Stimulated activated CD4-positive, alpha-beta T cell treated with anti-CD3 and anti-CD28 coated beads, Interleukin-1b, Interleukin-23, amount 100 ng/mL, for 48 hours (primary cell): ENCODE data around the gene NLRP9.

Experiments
- DNase-seq: peaks from one replicate; pipeline ENCODE4 v3.0.0-alpha.2; 2020

The NLRP9 gene

DNA sequence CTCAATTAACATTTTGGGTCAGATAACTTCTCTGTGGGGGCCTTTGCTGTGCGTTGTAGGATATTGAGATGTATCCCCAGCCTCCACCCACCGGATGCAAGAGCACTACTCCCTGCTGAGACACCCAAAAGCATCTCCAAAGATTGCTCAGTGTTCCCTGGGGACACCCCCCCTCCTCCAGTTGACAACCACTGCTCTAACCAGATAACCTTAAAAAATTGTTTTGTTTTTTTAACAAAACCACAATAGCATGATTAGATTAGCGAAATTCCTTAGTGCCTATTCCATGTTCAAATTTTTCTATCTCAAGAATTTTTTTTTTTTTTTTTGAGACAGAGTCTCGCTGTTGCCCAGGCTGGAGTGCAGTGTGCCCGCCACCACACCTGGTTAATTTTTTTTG lies 65.8 kb downstream of the NLRP9 start:
- no peak for DNase-seq

DNA sequence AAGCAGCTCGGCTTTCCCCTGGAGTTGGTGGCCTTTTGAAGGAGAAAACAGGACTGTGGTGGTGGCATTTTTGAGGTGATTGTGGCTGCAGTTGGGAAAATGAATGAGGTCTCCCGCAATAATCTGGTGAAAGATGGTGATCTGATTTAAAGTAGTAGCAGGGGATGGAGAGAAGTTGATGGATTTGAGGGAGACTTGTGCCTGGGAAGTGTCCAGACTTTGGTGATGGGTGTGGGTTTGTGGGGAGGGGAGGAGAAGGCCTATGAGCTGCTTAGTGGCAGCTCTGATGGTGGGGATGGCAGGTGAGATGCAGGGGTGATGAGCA lies 67.2 kb downstream of the NLRP9 start:
- DNase-seq = no peak

DNA sequence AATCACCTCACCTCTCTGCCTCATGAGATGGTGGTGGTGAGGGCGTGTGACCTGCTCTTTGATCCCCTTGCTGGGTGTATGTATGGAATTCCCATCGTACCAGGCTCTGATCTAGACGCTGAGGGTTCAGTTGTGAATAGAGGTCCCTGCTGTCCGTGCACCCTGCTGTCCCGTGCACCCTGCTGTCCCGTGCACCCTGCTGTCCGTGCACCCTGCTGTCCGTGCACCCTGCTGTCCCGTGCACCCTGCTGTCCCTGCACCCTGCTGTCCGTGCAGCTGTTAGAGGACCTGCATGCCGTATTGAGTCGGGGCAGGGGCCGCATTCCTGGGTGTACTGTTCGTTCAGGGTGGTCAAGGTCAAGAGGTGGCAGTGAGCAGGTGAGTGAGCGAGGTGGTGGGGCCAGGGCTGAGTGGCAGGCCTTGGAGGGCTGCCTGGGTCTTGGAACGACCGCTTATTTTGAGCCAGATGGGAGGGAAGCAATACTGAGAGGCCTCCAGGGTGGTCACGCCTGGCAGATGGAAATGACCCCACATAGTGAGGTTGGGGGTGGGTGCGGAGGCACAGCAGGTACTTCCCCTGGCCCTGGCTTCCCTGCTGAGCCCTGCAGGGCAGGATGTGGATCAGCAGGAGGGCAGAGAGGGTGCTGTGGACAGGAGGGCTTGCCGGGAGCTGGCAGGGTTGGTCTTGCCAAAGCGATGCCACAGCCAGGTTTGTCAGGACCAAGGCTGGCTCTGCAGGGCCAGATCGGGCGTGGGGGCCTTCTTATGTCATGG lies 67.7 kb downstream of the NLRP9 start:
- DNase-seq = no peak

DNA sequence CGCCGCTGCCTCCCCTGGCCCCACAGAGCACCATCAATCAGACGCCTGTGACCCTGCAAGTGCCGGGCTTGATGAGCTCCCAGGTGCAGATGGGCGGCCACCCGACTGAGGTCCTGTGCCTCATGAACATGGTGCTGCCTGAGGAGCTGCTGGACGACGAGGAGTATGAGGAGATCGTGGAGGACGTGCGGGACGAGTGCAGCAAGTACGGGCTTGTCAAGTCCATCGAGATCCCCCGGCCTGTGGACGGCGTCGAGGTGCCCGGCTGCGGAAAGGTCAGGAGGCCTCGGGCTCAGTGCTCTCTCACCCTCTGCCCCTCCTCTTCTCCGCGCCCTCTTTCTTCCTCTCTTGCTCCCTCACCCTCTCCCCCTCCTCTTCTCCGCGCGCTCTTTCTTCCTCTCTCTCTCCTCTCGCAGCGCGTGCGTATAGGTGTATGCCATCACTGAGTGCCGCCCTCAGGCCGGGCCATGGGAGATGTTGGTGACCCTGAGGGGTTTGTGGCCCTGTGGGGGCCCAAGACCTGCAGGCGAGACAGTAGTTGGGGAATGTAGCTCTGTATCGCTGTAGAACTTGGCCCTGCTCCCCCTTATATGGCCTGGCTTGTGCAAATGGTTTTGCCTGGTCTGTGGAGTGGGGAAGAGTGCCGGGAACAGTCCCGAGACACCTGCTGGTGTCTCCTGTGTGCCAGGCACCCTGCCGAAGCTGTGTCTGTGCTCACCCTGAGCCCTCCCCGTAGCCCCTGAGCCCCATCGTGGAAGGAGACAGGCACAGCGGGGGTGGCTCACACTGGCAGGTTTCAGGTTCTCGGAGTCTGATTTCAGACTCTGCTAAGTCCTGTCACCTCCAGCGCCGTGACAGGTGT lies 68.6 kb downstream of the NLRP9 start:
- no peak for DNase-seq

DNA sequence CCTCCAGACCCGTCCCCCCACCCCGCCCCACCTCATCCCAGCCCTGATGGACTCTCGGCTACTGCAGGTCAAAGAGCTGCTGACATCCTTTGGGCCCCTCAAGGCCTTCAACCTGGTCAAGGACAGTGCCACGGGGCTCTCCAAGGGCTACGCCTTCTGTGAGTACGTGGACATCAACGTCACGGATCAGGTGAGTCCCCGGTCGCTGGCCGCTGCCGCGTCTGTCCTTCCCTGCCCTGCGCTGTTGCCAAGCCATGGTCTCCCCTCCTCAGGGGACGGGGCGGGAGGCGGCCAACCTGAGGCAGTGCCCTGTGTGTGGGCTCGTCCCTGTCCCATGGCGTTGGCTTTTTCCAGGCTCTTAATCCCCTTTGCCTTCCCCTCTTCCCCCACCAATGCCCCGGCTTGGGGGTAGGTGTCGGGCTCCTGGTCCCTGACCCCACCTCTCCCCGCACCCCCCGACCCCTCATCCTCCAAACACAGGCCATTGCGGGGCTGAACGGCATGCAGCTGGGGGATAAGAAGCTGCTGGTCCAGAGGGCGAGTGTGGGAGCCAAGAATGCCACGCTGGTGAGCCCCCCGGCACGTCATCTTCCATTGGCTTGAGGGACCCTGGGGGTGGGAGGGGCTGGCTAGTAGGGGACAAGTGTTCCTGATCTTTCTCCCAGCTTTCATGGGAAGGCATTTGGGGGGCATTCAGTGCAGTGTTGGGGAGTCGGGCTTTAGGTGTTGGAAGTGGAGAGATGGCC lies 69.4 kb downstream of the NLRP9 start:
- no peak for DNase-seq

DNA sequence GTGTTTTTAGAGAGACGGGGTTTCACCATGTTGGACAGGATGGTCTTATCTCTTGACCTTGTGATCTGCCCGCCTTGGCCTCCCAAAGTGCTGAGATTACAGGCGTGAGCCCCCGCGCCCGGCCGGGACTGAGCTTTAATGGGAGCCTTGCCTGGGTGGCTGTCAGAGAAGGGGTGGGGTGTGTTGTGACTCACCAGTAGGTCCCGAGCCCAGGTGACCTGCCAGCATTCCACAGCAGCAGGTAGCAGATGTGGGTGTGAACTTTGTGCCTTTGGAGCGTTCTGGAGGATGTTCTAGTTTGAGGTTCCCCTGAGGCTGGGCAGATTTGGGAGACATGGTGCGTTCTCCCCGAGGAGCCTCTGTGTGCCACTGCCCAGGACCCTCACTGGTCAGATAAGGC lies 70.2 kb downstream of the NLRP9 start:
- DNase-seq = no peak

- no peak for DNase-seq
These were observed 70.7 kb downstream of the NLRP9 start for GRCh38 chr19:55667511-55667910.

DNA sequence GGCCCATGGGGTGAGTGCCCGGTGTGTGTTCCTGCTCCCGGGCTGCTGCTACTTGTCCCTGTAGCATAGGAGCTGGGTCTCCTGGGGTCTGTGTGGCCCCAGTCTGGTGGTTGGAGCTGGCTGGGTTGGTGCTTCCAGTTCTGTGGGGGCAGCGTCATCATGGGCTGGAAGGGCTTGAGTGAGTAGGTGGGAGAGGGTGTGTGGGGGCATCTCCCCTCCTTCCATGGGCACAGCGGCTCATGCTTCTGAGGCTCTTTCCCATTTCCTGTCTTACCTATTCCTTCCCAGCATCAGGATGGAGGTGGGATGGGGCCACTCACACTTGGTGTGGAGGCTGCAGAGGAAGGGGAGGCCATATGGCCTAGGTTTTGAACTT lies 71.2 kb downstream of the NLRP9 start:
- DNase-seq = no peak

GRCh38 chr19:55666343-55667005 lies 71.7 kb downstream of the NLRP9 start:
- DNase-seq = no peak

DNA sequence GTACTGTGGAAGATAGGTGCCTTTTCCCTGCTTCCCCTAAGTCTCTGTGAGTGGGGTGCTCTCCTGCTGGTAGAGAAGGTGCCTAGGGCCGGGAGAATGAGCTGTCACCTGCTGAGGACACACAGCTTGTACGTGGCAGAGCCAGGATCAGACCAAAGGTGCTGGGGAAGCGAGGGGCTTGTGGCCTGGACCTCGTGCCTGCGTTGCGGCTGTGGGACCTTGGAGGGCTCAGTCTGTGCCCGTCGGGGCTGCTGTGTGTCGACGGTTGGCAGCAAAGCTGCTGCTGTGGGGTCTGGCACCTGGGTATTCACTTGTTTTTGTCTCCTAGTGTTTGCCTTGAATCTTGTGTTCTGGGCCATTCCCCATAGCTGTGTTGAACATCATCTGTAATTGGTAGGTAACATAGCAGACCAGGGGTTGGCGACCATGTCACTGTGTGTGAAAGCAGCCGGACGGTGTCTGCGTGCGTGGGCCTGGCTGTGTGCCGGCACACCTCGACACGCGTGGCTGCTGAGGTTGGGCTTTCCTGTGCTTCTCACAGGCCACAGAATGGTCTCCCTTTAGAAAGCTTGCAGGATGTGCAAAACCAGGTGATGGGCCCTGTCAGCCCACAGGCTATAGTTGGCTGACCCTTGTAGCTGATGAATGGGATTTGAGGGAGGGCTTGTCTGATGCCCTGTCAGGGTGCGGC lies 74.2 kb downstream of the NLRP9 start:
- no peak for DNase-seq

DNA sequence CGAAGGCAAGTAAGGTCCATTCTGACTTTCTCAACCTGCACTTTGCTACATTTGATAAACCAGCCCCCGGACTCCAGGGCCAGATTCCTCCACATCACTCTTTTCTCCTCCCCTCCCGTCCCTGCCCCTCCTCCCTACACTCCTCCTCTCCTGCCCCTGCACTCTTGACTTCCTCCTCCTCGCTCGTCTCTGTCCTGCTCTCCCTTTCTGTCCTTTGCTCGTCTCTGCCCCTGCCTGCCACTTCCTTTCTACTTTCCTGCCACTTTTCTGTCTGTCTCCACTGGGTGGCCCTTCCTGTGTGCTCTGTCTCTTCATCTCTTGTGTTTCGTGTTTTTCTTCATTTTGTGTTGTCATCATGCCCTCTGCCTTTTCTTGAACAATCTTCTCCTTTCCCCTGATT lies 76.4 kb downstream of the NLRP9 start:
- no peak for DNase-seq

GRCh38 chr19:55660991-55661390 lies 77.2 kb downstream of the NLRP9 start:
- no peak for DNase-seq

GRCh38 chr19:55660404-55660803 lies 77.8 kb downstream of the NLRP9 start:
- DNase-seq = no peak

DNA sequence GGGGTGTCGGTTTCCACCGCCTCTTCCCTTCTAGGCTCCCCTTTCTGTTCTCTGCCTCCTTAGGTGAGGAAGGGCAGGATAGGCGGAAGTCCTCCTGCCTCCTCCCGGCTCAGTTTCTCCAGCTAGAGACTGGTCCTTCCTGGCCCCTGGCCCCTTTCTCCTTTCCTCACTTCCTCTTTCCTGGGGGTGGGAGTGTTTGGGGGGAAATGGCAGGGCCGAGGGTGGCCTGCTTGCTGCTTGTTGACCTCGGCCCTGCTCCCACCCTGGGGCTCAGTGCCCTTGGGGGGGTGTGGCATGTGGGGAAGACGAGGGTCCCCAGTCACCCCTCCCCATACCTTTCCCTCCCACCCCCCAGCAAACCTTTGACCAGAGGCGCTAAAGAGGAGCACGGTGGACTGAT lies 78.4 kb downstream of the NLRP9 start:
- no peak for DNase-seq

- DNase-seq = no peak
These were observed 79.2 kb downstream of the NLRP9 start for GRCh38 chr19:55658846-55659459.
